IMR-90 (cell line): ENCODE results near the gene NAT14. TPM values are rescaled to one million over a fixed set of nuclear protein-coding genes. Genes with fewer than 3 reads are reported as not detected.

Experiments used
- ATAC-seq: fragments of 200-7000 bp; cut with Tn5 transposase; 2 replicates; pipeline ENCODE4 v1.9.1; 2020; ENCODE audit warnings: low read depth, mild to moderate bottlenecking, moderate library complexity
- BruUV-seq: library from RNA; stranded (reverse); fragments of 400-500 nt; replicated peaks from 2 replicates; lab custom pipeline; 2021; lab: Mats Ljungman, UMichigan
- CTCF ChIA-PET: fragments of 300-600 bp; formaldehyde crosslinking; extraction: SDS; loops from one replicate; lab custom pipeline; 2021; ENCODE audit warnings: antibody characterized with exemption; lab: Yijun Ruan, JAX
- POLR2A ChIA-PET: fragments of 300-600 bp; sonication (Branson Sonifier 250); formaldehyde crosslinking; loops from one replicate; lab custom pipeline; 2022; ENCODE audit warnings: antibody characterized with exemption; ENCODE audit not compliant: unreplicated experiment; lab: Charles Lee
- DNase-seq: peaks from one replicate; pipeline ENCODE4 v3.0.0; 2013
- H2AFZ ChIP-seq: replicated peaks from 2 replicates; pipeline ENCODE3; 2013; ENCODE audit warnings: low read length, mild to moderate bottlenecking; ENCODE audit not compliant: poor library complexity
- H2AK5ac ChIP-seq: 2 replicates; pipeline ENCODE4 v1.6.1; 2013; ENCODE audit warnings: low read depth, low read length, inconsistent platforms
- H2AK9ac ChIP-seq: replicated peaks from 2 replicates; pipeline ENCODE3; 2013; ENCODE audit warnings: mild to moderate bottlenecking, low read depth, low read length, moderate library complexity; ENCODE audit not compliant: poor library complexity
- H2BK120ac ChIP-seq: 2 replicates; pipeline ENCODE4 v1.6.1; 2013; ENCODE audit warnings: low read depth, low read length, inconsistent platforms
- H2BK15ac ChIP-seq: 3 replicates; pipeline ENCODE4 v1.6.1; 2013; ENCODE audit warnings: low read depth, low read length, inconsistent platforms
- H2BK20ac ChIP-seq: 2 replicates; pipeline ENCODE4 v1.6.1; 2013; ENCODE audit warnings: low read depth, mild to moderate bottlenecking, inconsistent platforms, low read length, moderate library complexity
- H2BK5ac ChIP-seq: 2 replicates; pipeline ENCODE4 v1.6.1; 2013; ENCODE audit warnings: mild to moderate bottlenecking, low read depth, low read length, inconsistent platforms; ENCODE audit not compliant: poor library complexity, severe bottlenecking
- H3K14ac ChIP-seq: replicated peaks from 2 replicates; pipeline ENCODE4 v1.6.1; 2013; ENCODE audit warnings: low read depth, low read length, inconsistent platforms
- H3K18ac ChIP-seq: 2 replicates; pipeline ENCODE4 v1.6.1; 2013; ENCODE audit warnings: low read depth, low read length, control low read depth
- H3K23ac ChIP-seq: 2 replicates; pipeline ENCODE4 v1.6.1; 2013; ENCODE audit warnings: low read depth, low read length, inconsistent platforms
- H3K27ac ChIP-seq: 2 replicates; pipeline ENCODE4 v1.5.1; 2013; ENCODE audit warnings: mild to moderate bottlenecking, control low read depth, low read length; ENCODE audit not compliant: insufficient read depth
- H3K27me3 ChIP-seq: 2 replicates; pipeline ENCODE4 v1.6.1; 2013; ENCODE audit warnings: low read length; ENCODE audit not compliant: control insufficient read depth, insufficient read depth
- H3K36me3 ChIP-seq: 2 replicates; pipeline ENCODE4 v1.6.1; 2013; ENCODE audit warnings: low read length, mixed read lengths; ENCODE audit not compliant: control insufficient read depth, insufficient read depth
- H3K4ac ChIP-seq: 2 replicates; pipeline ENCODE4 v1.6.1; 2013; ENCODE audit warnings: low read depth, low read length, inconsistent platforms
- H3K4me1 ChIP-seq: 2 replicates; pipeline ENCODE4 v1.6.1; 2013; ENCODE audit warnings: low read length, mixed read lengths; ENCODE audit not compliant: control insufficient read depth, insufficient read depth
- H3K4me2 ChIP-seq: 2 replicates; pipeline ENCODE4 v1.6.1; 2013; ENCODE audit warnings: low read depth, mild to moderate bottlenecking, control low read depth, low read length, moderate library complexity
- H3K4me3 ChIP-seq: 2 replicates; pipeline ENCODE4 v1.5.1; 2013; ENCODE audit warnings: low read depth, mild to moderate bottlenecking, control low read depth, low read length, moderate library complexity; ENCODE audit not compliant: insufficient read depth
- H3K56ac ChIP-seq: 2 replicates; pipeline ENCODE4 v1.6.1; 2013; ENCODE audit warnings: low read length, inconsistent platforms; ENCODE audit not compliant: insufficient read depth; ENCODE audit errors: extremely low read depth
- H3K79me1 ChIP-seq, 2 experiments: 2 replicates each; pipeline ENCODE4 v1.6.1; 2013; ENCODE audit warnings: low read length in 2 of 2, inconsistent platforms in 1 of 2, low read depth in 1 of 2
- H3K9ac ChIP-seq: 2 replicates; pipeline ENCODE4 v1.6.1; 2013; ENCODE audit warnings: low read depth, low read length, control low read depth
- H3K9me1 ChIP-seq: 2 replicates; pipeline ENCODE4 v1.6.1; 2013; ENCODE audit warnings: low read length, inconsistent platforms; ENCODE audit not compliant: insufficient read depth
- H3K9me3 ChIP-seq: 2 replicates; pipeline ENCODE4 v1.6.1; 2013; ENCODE audit warnings: low read length; ENCODE audit not compliant: control insufficient read depth, insufficient read depth
- H4K20me1 ChIP-seq: 2 replicates; pipeline ENCODE4 v1.6.1; 2013; ENCODE audit warnings: low read length, inconsistent platforms; ENCODE audit not compliant: insufficient read depth
- H4K5ac ChIP-seq: 2 replicates; pipeline ENCODE4 v1.6.1; 2013; ENCODE audit warnings: mild to moderate bottlenecking, low read depth, low read length, control low read depth
- H4K8ac ChIP-seq, 2 experiments: 2 replicates each; pipeline ENCODE4 v1.6.1; 2013; ENCODE audit warnings: low read depth in 2 of 2, low read length in 2 of 2, control low read depth in 1 of 2, inconsistent platforms in 1 of 2
- H4K91ac ChIP-seq: 2 replicates; pipeline ENCODE4 v1.6.1; 2013; ENCODE audit warnings: low read depth, low read length, inconsistent platforms; ENCODE audit not compliant: insufficient read depth
- CEBPB ChIP-seq: IDR thresholded peaks from 2 replicates; pipeline ENCODE4 v1.6.1; 2012; ENCODE audit warnings: low read depth, low read length, improper control_type of control experiment
- CHD1 ChIP-seq: IDR thresholded peaks from 2 replicates; pipeline ENCODE4 v1.6.1; 2012; ENCODE audit warnings: low read depth, low read length, improper control_type of control experiment
- FOS ChIP-seq: fragments of 150-350 bp; IDR thresholded peaks from 2 replicates; pipeline ENCODE4 v1.6.1; 2016; ENCODE audit warnings: low read depth, low read length
- MAFK ChIP-seq: IDR thresholded peaks from 2 replicates; pipeline ENCODE4 v1.6.1; 2012; ENCODE audit warnings: low read depth, low read length, improper control_type of control experiment
- MAZ ChIP-seq: IDR thresholded peaks from 2 replicates; pipeline ENCODE4 v1.6.1; 2012; ENCODE audit warnings: low read depth, mild to moderate bottlenecking, low read length, improper control_type of control experiment, moderate library complexity, borderline replicate concordance
- NFE2L2 ChIP-seq: fragments of 150-350 bp; IDR thresholded peaks from 2 replicates; pipeline ENCODE4 v1.6.1; 2016; ENCODE audit warnings: low read depth, mild to moderate bottlenecking, low read length
- RCOR1 ChIP-seq: IDR thresholded peaks from 2 replicates; pipeline ENCODE4 v1.6.1; 2012; ENCODE audit warnings: mild to moderate bottlenecking, low read length, improper control_type of control experiment; ENCODE audit not compliant: insufficient replicate concordance
- RFX5 ChIP-seq: IDR thresholded peaks from 2 replicates; pipeline ENCODE4 v1.8.0; 2012; ENCODE audit warnings: low read depth, mild to moderate bottlenecking, low read length, moderate library complexity
- WGBS, 2 experiments: methylation state at CpG; one replicate each; pipeline versions ENCODE4 v1.1.5 to v1.1.7; 2013; ENCODE audit warnings: missing lambda C conversion rate in 2 of 2; ENCODE audit not compliant: insufficient read length in 1 of 2; ENCODE audit errors: extremely low coverage in 2 of 2; 5-methylcytosine and 5-hydroxymethylcytosine counted together
- dilution Hi-C: fragments of 300-500 bp; cut with HindIII; formaldehyde crosslinking; loops from one replicate; pipeline ENCODE4 v1.14.3; 2018; ENCODE audit warnings: low sequenced_read_pairs; ENCODE audit not compliant: unreplicated experiment
- in situ Hi-C: fragments of 300-500 bp; cut with MboI; formaldehyde crosslinking; loops from 3 replicates; pipeline ENCODE4 v1.14.3; 2019; ENCODE audit warnings: low sequenced_read_pairs, inconsistent platforms, mixed read lengths
- intact Hi-C: fragments of 100-400 bp; cut with micrococcal nuclease; formaldehyde crosslinking; loops from 2 replicates; pipeline ENCODE4 v1.10.0; 2022
- polyA plus RNA-seq, 3 experiments: library from polyadenylated mRNA; depleted of rRNA; stranded (reverse); fragments of >200 nt; gene quantifications; 2 replicates each; pipeline ENCODE4 v1.2.3, GENCODE V29; 2012; ENCODE audit warnings: low replicate concordance in 1 of 3
- total RNA-seq: library from RNA; depleted of rRNA; stranded (reverse); fragments of >200 nt; gene quantifications from 2 replicates; pipeline ENCODE4 v1.2.3, GENCODE V29; 2012
- TF ChIP-seq, protein P1 (sequence below): fragments of 150-350 bp; IDR thresholded peaks from 2 replicates; pipeline ENCODE4 v1.6.1; 2017; ENCODE audit warnings: mild to moderate bottlenecking, antibody characterized with exemption, low read length, low read depth
- TF ChIP-seq, protein P2 (sequence below): conservative IDR thresholded peaks from 2 replicates; pipeline ENCODE4 v1.5.1; 2012; ENCODE audit warnings: mild to moderate bottlenecking, low read depth, low read length, improper control_type of control experiment

NAT14 gene
- total and polyA plus RNA-seq, 2 of the 4 experiments (the other 2 are of a cell fraction) = 4.3 to 41.2 TPM

DNA sequence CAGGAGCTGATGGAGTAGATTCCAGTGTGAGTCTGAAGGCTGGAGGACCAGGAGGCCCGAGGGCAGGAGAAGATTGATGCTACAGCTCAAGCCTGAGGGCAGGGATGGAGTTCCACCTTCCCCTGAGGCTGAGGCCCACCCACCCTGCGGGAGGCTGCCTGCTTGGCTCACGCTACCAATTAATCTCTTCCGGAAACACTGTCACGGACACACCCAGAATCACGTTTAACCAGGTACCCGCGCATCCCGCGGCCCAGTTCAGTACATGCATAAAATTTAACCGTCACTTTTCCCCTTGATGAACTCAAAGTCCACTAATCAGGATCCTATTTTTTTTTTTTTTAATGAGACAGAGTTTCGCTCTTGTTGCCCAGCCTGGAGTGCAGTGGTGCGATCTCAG is 13.7 kb upstream of the NAT14 start:
- dilution Hi-C loops (no loop called here), intact Hi-C loops (no loop called here), in situ Hi-C loops (no loop called here)
- Histone ChIP-seq H2AK5ac (no peak overlapping the region), H3K23ac (no peak overlapping the region), H3K79me1 (peaks cover 0 to 4% of the 10 kb centered on the region in 2 experiments; a peak in 1 of 4 replicates), H2AK9ac (peak overlapping the region; percentile 9), H2AFZ (no peak overlapping the region), H2BK20ac (no peak overlapping the region), H4K20me1 (no peaks in the 10 kb centered on the region), H4K8ac (no peak overlapping the region), H3K27me3 (no peaks in the 10 kb centered on the region), H3K4ac (no peak overlapping the region), H3K36me3 (no peaks in the 10 kb centered on the region), H3K9ac (no peak overlapping the region), H3K27ac (no peak overlapping the region), H3K9me3 (no peaks in the 10 kb centered on the region), H4K5ac (no peak overlapping the region), H2BK5ac (no peak overlapping the region), H3K4me1 (peaks cover 12% of the 10 kb centered on the region), H2BK15ac (no peak overlapping the region), H3K4me2 (no peak overlapping the region), H3K9me1 (peaks cover 8% of the 10 kb centered on the region; the same call in 1 of the 2 replicates), H4K91ac (no peak overlapping the region; the same call in 1 of the 2 replicates), H3K56ac (no peak overlapping the region), H3K14ac (no peak overlapping the region), H3K4me3 (no peak overlapping the region), H2BK120ac (no peak overlapping the region), H3K18ac (no peak overlapping the region)
- DNase-seq (no peak), ATAC-seq (no peak)
- POLR2A ChIA-PET = no interaction called here
- CTCF ChIA-PET = interaction anchor here (1.8 kb wide), 1 partner anchor 33 kb away, joined by 9 read pairs; no protein-coding TSS in a partner anchor
- TF ChIP-seq, protein P1, sequence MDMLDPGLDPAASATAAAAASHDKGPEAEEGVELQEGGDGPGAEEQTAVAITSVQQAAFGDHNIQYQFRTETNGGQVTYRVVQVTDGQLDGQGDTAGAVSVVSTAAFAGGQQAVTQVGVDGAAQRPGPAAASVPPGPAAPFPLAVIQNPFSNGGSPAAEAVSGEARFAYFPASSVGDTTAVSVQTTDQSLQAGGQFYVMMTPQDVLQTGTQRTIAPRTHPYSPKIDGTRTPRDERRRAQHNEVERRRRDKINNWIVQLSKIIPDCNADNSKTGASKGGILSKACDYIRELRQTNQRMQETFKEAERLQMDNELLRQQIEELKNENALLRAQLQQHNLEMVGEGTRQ = no peak
- TF ChIP-seq MAFK (no peak), MAZ (no peak), FOS (no peak), NFE2L2 (no peak), RCOR1 (no peak), CHD1 (no peak), RFX5 (no peak), CEBPB (no peak)
- TF ChIP-seq, protein P2, sequence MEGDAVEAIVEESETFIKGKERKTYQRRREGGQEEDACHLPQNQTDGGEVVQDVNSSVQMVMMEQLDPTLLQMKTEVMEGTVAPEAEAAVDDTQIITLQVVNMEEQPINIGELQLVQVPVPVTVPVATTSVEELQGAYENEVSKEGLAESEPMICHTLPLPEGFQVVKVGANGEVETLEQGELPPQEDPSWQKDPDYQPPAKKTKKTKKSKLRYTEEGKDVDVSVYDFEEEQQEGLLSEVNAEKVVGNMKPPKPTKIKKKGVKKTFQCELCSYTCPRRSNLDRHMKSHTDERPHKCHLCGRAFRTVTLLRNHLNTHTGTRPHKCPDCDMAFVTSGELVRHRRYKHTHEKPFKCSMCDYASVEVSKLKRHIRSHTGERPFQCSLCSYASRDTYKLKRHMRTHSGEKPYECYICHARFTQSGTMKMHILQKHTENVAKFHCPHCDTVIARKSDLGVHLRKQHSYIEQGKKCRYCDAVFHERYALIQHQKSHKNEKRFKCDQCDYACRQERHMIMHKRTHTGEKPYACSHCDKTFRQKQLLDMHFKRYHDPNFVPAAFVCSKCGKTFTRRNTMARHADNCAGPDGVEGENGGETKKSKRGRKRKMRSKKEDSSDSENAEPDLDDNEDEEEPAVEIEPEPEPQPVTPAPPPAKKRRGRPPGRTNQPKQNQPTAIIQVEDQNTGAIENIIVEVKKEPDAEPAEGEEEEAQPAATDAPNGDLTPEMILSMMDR = no peak
- no TSS peak for BruUV-seq
- 91% methylated on average over 4 of the region's 13 CpGs; no CpG with 5 or more reads in 1 of the 2 experiments for WGBS, 2 experiments
